ENCODE measurements around the gene USP17L17.
"Not testable (repeated sequence)": the region's sequence is repeated elsewhere in the genome, so short reads cannot be mapped to it uniquely, and the experiment has no call there.

Gene USP17L17

DNA sequence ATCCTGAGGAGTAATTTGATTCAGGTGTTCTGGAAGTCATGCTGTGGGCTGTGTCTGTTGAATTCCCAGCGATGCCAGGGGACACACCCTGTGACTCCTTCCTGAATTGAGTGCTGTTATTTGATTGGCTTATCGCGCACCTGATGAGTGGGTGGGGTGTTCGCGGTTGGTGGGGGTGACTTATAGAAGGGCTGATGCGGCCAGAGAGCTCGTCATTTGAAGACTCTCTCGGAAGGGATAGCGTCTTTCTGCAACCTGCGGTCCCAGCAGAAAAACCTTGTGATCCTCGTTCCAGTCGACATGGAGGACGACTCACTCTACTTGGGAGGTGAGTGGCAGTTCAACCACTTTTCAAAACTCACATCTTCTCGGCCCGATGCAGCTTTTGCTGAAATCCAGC, 14.1 kb downstream of the USP17L17 start, which contains the start of gene USP17L20:
USP17L20 (plus strand) TSS at position 301 of the 400 bp plus-strand sequence; CDS start at position 301, 0 bp downstream.
- H3K36me3 ChIP-seq (ENCODE audit: insufficient read depth, low read length); H3K27ac ChIP-seq (ENCODE audit: low read depth, low read length); H3K27me3 ChIP-seq (ENCODE audit: insufficient read depth, low read length); H2AFZ ChIP-seq (ENCODE audit: low read length, unreplicated experiment); H3K4me3 ChIP-seq (ENCODE audit: low read depth, low read length); H3K79me2 ChIP-seq (ENCODE audit: control insufficient read depth, insufficient read depth, low read length, unreplicated experiment); H3K4me1 ChIP-seq (ENCODE audit: control insufficient read depth, insufficient read depth, low read length, unreplicated experiment): not testable (repeated sequence)

DNA sequence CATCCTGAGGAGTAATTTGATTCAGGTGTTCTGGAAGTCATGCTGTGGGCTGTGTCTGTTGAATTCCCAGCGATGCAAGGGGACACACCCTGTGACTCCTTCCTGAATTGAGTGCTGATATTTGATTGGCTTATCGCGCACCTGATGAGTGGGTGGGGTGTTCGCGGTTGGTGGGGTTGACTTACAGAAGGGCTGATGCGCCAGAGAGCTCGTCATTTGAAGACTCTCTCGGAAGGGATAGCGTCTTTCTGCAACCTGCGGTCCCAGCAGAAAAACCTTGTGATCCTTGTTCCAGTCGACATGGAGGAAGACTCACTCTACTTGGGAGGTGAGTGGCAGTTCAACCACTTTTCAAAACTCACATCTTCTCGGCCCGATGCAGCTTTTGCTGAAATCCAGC, 18.9 kb downstream of the USP17L17 start, which contains the start of gene USP17L21:
USP17L21 (plus strand) TSS at position 301 of the 400 bp plus-strand sequence; CDS start at position 301, 0 bp downstream.
- H3K4me3 ChIP-seq (ENCODE audit: low read depth, low read length); H3K36me3 ChIP-seq (ENCODE audit: insufficient read depth, low read length); H3K79me2 ChIP-seq (ENCODE audit: control insufficient read depth, insufficient read depth, low read length, unreplicated experiment); H3K27ac ChIP-seq (ENCODE audit: low read depth, low read length); H3K27me3 ChIP-seq (ENCODE audit: insufficient read depth, low read length); H2AFZ ChIP-seq (ENCODE audit: low read length, unreplicated experiment); H3K4me1 ChIP-seq (ENCODE audit: control insufficient read depth, insufficient read depth, low read length, unreplicated experiment): not testable (repeated sequence)

DNA sequence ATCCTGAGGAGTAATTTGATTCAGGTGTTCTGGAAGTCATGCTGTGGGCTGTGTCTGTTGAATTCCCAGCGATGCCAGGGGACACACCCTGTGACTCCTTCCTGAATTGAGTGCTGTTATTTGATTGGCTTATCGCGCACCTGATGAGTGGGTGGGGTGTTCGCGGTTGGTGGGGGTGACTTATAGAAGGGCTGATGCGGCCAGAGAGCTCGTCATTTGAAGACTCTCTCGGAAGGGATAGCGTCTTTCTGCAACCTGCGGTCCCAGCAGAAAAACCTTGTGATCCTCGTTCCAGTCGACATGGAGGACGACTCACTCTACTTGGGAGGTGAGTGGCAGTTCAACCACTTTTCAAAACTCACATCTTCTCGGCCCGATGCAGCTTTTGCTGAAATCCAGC, 23.6 kb downstream of the USP17L17 start, which contains the start of gene USP17L22:
USP17L22 (plus strand) TSS at position 301 of the 400 bp plus-strand sequence; CDS start at position 301, 0 bp downstream.
- not testable (repeated sequence) for H3K4me1 ChIP-seq (ENCODE audit: control insufficient read depth, insufficient read depth, low read length, unreplicated experiment); H3K27me3 ChIP-seq (ENCODE audit: insufficient read depth, low read length); H3K27ac ChIP-seq (ENCODE audit: low read depth, low read length); H3K36me3 ChIP-seq (ENCODE audit: insufficient read depth, low read length); H3K79me2 ChIP-seq (ENCODE audit: control insufficient read depth, insufficient read depth, low read length, unreplicated experiment); H3K4me3 ChIP-seq (ENCODE audit: low read depth, low read length); H2AFZ ChIP-seq (ENCODE audit: low read length, unreplicated experiment)

GRCh38 chr4:9271719-9272118, 28.0 kb downstream of the USP17L17 start:
- not testable (repeated sequence) for H3K4me3 ChIP-seq (ENCODE audit: low read depth, low read length); H3K4me1 ChIP-seq (ENCODE audit: control insufficient read depth, insufficient read depth, low read length, unreplicated experiment); H2AFZ ChIP-seq (ENCODE audit: low read length, unreplicated experiment); H3K36me3 ChIP-seq (ENCODE audit: insufficient read depth, low read length); H3K79me2 ChIP-seq (ENCODE audit: control insufficient read depth, insufficient read depth, low read length, unreplicated experiment); H3K27me3 ChIP-seq (ENCODE audit: insufficient read depth, low read length); H3K27ac ChIP-seq (ENCODE audit: low read depth, low read length)
